ENCODE data around the gene MPP4. TPM values are rescaled to one million over a fixed set of nuclear protein-coding genes. Genes with fewer than 3 reads are reported as not detected.

The MPP4 gene
- total RNA-seq, 2 donors from 2014 or later = not detected

Other genes with a start within 250 kb of the MPP4 start
- gene TRAK2, start 247.2 kb downstream of the MPP4 start, total RNA-seq = 10 to 100 TPM; 20.8 to 22.1 TPM
- gene STRADB, start 246.9 kb downstream of the MPP4 start, total RNA-seq = 10 to 100 TPM; 26.7 to 30.4 TPM
- 10 to 100 TPM; 17.6 to 19.3 TPM for gene TMEM237, start 55.1 kb downstream of the MPP4 start, total RNA-seq
- 10 to 100 TPM; 14.3 to 15.8 TPM for gene ALS2, start 82.3 kb upstream of the MPP4 start, total RNA-seq
- gene CDK15, start 107.9 kb upstream of the MPP4 start, total RNA-seq = not detected

Measured in activated T-cell treated with anti-CD3 and anti-CD28 coated beads, Interleukin-2, amount 50 U/mL, for 72 hours (primary cell).